OCI-LY7 (cell line): Measurements from ENCODE around the gene DISC1. TPM values are rescaled to one million over a fixed set of nuclear protein-coding genes. Genes with fewer than 3 reads are reported as not detected.

ENCODE experiments used
- BruUV-seq: library from RNA; stranded (reverse); fragments of 400-500 nt; replicated peaks from 2 replicates; lab custom pipeline; 2021; lab: Mats Ljungman, UMichigan
- CTCF ChIA-PET: fragments of 300-600 bp; sonication (Branson Sonifier 250); formaldehyde crosslinking; loops from one replicate; lab custom pipeline; 2022; ENCODE audit warnings: antibody characterized with exemption; ENCODE audit not compliant: unreplicated experiment; lab: Charles Lee
- POLR2A ChIA-PET: fragments of 300-600 bp; sonication (Branson Sonifier 250); formaldehyde crosslinking; loops from one replicate; lab custom pipeline; 2022; ENCODE audit warnings: antibody characterized with exemption; lab: Charles Lee
- DNase-seq: peaks from one replicate; pipeline ENCODE4 v3.0.0-alpha.2; 2015; ENCODE audit warnings: low spot score
- H2AFZ ChIP-seq: fragments of 200-600 bp; sonication (generic), shearing (Covaris generic); 2 replicates; pipeline ENCODE4 v1.6.1; 2014; ENCODE audit warnings: mild to moderate bottlenecking, antibody characterized with exemption, low read length, moderate library complexity
- H3K27ac ChIP-seq: fragments of 200-600 bp; sonication (generic); 2 replicates; pipeline ENCODE4 v1.5.1; 2014; ENCODE audit warnings: mixed run types, low read depth, mild to moderate bottlenecking, moderate library complexity, low read length, inconsistent platforms; ENCODE audit not compliant: poor library complexity, severe bottlenecking
- H3K36me3 ChIP-seq: fragments of 200-600 bp; sonication (generic); 2 replicates; pipeline ENCODE4 v1.6.1; 2014; ENCODE audit warnings: mild to moderate bottlenecking, antibody characterized with exemption, low read length, moderate library complexity, mixed read lengths; ENCODE audit not compliant: insufficient read depth
- H3K4me1 ChIP-seq: fragments of 200-600 bp; sonication (generic); 2 replicates; pipeline ENCODE4 v1.5.1; 2014; ENCODE audit warnings: mild to moderate bottlenecking, low read length; ENCODE audit not compliant: insufficient read depth, poor library complexity, severe bottlenecking
- H3K4me2 ChIP-seq: fragments of 200-600 bp; sonication (generic); 2 replicates; pipeline ENCODE4 v1.6.1; 2014; ENCODE audit warnings: mild to moderate bottlenecking, low read length
- H3K4me3 ChIP-seq: fragments of 200-600 bp; sonication (generic); 2 replicates; pipeline ENCODE4 v1.5.1; 2014; ENCODE audit warnings: mild to moderate bottlenecking, low read depth, low read length; ENCODE audit not compliant: poor library complexity, severe bottlenecking
- H3K79me2 ChIP-seq: fragments of 200-600 bp; sonication (generic); 2 replicates; pipeline ENCODE4 v1.6.1; 2016; ENCODE audit warnings: low read depth, mild to moderate bottlenecking, low read length, moderate library complexity, mixed read lengths; ENCODE audit not compliant: insufficient read depth
- H3K9me2 ChIP-seq: fragments of 200-600 bp; sonication (generic); 2 replicates; pipeline ENCODE4 v1.6.1; 2016; ENCODE audit warnings: mild to moderate bottlenecking, low read length, mixed read lengths; ENCODE audit not compliant: insufficient read depth
- H3K9me3 ChIP-seq: fragments of 200-600 bp; sonication (generic); 2 replicates; pipeline ENCODE4 v1.6.1; 2014; ENCODE audit warnings: mild to moderate bottlenecking, mixed run types, low read length, mixed read lengths
- H4K20me1 ChIP-seq: fragments of 200-600 bp; sonication (generic); 2 replicates; pipeline ENCODE4 v1.6.1; 2014; ENCODE audit warnings: mild to moderate bottlenecking, antibody characterized with exemption, low read length, moderate library complexity, mixed read lengths; ENCODE audit not compliant: insufficient read depth
- CTCF ChIP-seq: fragments of 200-600 bp; sonication (generic); conservative IDR thresholded peaks from 2 replicates; pipeline ENCODE4 v1.5.1; 2014; ENCODE audit warnings: mild to moderate bottlenecking, antibody characterized with exemption, low read length, moderate library complexity, mixed read lengths
- EZH2phosphoT487 ChIP-seq: fragments of 200-600 bp; sonication (generic); IDR thresholded peaks from 2 replicates; pipeline ENCODE4 v1.6.1; 2018; ENCODE audit warnings: low read depth, borderline replicate concordance, mild to moderate bottlenecking, mixed run types, antibody characterized with exemption, low read length, moderate library complexity, mixed read lengths
- intact Hi-C: fragments of 100-400 bp; cut with micrococcal nuclease; formaldehyde crosslinking; loops from one replicate; pipeline ENCODE4 v1.10.0; 2022; ENCODE audit not compliant: unreplicated experiment
- total RNA-seq, 2 experiments: library from RNA; depleted of rRNA in 1 of 2; stranded (reverse); fragments of >200 nt in 1 of 2; shearing (Covaris generic) in 1 of 2; gene quantifications; 2 replicates each; pipeline ENCODE4 v1.2.3, GENCODE V29; 2014 to 2022

The DISC1 gene
- total RNA-seq, 2 experiments from 2014 or later, result 0.91 TPM; not detected in 1

GRCh38 chr1:232016616-232017015 is 390.0 kb downstream of the DISC1 start:
- no peak for DNase-seq
- no peak overlapping the region for H2AFZ ChIP-seq
- intact Hi-C loops, result no loop called here
- ChIA-PET CTCF (no interaction called here), POLR2A (no interaction called here)
- no peaks in the 10 kb centered on the region for H3K9me3 ChIP-seq
- H3K4me1 ChIP-seq, result no peaks in the 10 kb centered on the region
- no peak overlapping the region for H3K27ac ChIP-seq
- no peak overlapping the region for H3K4me2 ChIP-seq
- H3K36me3 ChIP-seq, result no peaks in the 10 kb centered on the region
- TF ChIP-seq EZH2phosphoT487 (no peak), CTCF (no peak)
- no peak overlapping the region for H3K4me3 ChIP-seq
- no peaks in the 10 kb centered on the region for H3K9me2 ChIP-seq
- H4K20me1 ChIP-seq, result no peaks in the 10 kb centered on the region
- H3K79me2 ChIP-seq, result no peaks in the 10 kb centered on the region
- BruUV-seq, result no TSS peak

- POLR2A ChIA-PET, result no interaction called here
- H4K20me1 ChIP-seq, result no peaks in the 10 kb centered on the region
Observed at GRCh38 chr1:232017057-232017456, 390.5 kb downstream of the DISC1 start.

GRCh38 chr1:232017759-232018158 is 391.2 kb downstream of the DISC1 start:
- Histone ChIP-seq H3K4me2 (no peak overlapping the region), H3K79me2 (no peaks in the 10 kb centered on the region), H3K9me3 (no peaks in the 10 kb centered on the region), H3K36me3 (no peaks in the 10 kb centered on the region), H2AFZ (no peak overlapping the region), H3K9me2 (no peaks in the 10 kb centered on the region), H3K27ac (no peak overlapping the region), H4K20me1 (no peaks in the 10 kb centered on the region), H3K4me3 (no peak overlapping the region), H3K4me1 (no peaks in the 10 kb centered on the region)
- DNase-seq, result no peak
- POLR2A ChIA-PET, result no interaction called here
- BruUV-seq, result no TSS peak
- TF ChIP-seq CTCF (no peak), EZH2phosphoT487 (no peak)
- intact Hi-C loops, result no loop called here
- CTCF ChIA-PET, result no interaction called here

More at GRCh38 chr1:232017057-232017456, 390.5 kb downstream of the DISC1 start:
- Histone ChIP-seq H2AFZ (no peak overlapping the region), H3K79me2 (no peaks in the 10 kb centered on the region), H3K4me3 (no peak overlapping the region), H3K36me3 (no peaks in the 10 kb centered on the region), H3K9me3 (no peaks in the 10 kb centered on the region), H3K9me2 (no peaks in the 10 kb centered on the region), H3K27ac (no peak overlapping the region), H3K4me2 (no peak overlapping the region), H3K4me1 (no peaks in the 10 kb centered on the region)
- CTCF ChIA-PET, result no interaction called here
- intact Hi-C loops, result no loop called here
- no peak for TF ChIP-seq EZH2phosphoT487
- TF ChIP-seq CTCF, result no peak
- no TSS peak for BruUV-seq
- no peak for DNase-seq
